Measurements from ENCODE around the gene GALNT2. TPM values are rescaled to one million over a fixed set of nuclear protein-coding genes. Genes with fewer than 3 reads are reported as not detected.
A peak's percentile ranks its signal among the peaks of the same experiment; 100 is the strongest.

Gene GALNT2
- total and polyA plus RNA-seq, 3 experiments from 2014 or later: 15.7 to 69.0 (median 65.6) TPM

DNA sequence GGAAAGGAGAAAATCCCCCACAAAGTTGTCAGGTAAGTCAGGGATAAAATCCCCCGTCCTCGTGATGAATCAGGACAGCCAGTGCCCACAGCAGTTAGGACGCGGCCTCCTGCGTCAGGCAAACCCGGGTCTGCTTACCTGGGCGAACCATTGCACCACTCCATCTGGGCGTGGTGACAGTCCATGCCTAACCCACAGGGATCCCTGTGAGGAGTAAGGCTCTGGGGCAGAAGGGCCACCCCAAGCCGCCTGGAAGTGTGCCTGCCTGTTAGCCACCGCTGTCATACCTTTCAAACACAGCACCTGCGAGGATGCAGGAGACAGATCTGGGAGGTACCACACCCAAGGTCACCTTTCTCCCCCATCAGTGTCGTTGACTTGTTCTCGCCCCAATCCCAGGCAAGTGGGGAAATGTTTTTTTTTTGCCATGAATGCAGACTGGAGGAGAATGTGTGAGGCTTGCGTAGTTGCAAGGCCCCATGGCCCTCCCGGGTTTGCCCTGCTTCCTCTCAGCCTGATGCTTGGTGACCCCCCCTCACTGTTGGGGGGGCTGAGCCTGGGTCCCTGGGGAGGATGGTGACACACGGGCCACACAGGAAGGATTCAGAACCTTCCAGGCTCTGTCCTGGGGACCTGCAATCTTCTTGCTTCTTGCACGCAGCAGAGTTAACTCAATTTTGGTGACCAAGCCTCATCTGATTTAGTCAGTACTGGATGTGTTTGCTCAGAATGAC, 252.1 kb downstream of the GALNT2 start:
- Mint-ChIP-seq H3K4me1 (no peaks in the 10 kb centered on the region), H3K9me3 (no peaks in the 10 kb centered on the region), H3K4me3 (no peak overlapping the region), H3K36me3 (no peaks in the 10 kb centered on the region), H3K27ac (no peak overlapping the region), H3K27me3 (peaks cover 0 to 9% of the 10 kb centered on the region in 2 donors)
- no peak overlapping the region for H3K4me3 ChIP-seq (ENCODE audit: low read length)
- ChIA-PET CTCF (interaction anchor here (1.3 to 2.1 kb wide), 2 partner anchors 8 to 9 kb away, joined by 4 to 5 read pairs; no protein-coding TSS in a partner anchor), POLR2A (no interaction called here)
- DNase-seq: no peak
- no peak overlapping the region for H3K27ac ChIP-seq (ENCODE audit: low read depth, low read length)
- no peaks in the 10 kb centered on the region for H3K4me1 ChIP-seq (ENCODE audit: insufficient read depth, low read length)
- H3K9me3 ChIP-seq (ENCODE audit: low read length): no peaks in the 10 kb centered on the region
- H3K27me3 ChIP-seq (ENCODE audit: insufficient read depth, low read length, poor library complexity, severe bottlenecking): no peaks in the 10 kb centered on the region
- H3K36me3 ChIP-seq (ENCODE audit: insufficient read depth, low read length): no peaks in the 10 kb centered on the region

DNA sequence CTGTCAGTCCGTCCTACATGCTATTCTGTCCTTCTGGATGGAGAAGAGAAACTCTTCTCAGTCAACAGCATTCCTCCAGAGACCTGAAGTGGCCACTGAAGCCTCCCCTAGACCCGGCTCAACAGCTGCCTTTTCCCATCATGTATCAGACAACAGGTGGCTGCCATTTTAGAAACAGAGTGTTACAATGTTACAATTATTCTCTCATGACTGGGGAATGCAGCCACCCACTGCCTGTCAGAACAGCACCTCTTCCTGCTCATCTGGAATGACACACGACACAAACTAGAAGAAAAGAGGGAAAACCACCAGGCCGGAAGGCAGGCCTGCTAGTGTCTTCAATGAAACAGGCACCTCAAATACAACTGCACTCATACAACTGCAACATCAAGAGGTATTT, 253.8 kb downstream of the GALNT2 start:
- H3K4me3 Mint-ChIP-seq: no peak overlapping the region
- no peak overlapping the region for H3K27ac Mint-ChIP-seq

DNA sequence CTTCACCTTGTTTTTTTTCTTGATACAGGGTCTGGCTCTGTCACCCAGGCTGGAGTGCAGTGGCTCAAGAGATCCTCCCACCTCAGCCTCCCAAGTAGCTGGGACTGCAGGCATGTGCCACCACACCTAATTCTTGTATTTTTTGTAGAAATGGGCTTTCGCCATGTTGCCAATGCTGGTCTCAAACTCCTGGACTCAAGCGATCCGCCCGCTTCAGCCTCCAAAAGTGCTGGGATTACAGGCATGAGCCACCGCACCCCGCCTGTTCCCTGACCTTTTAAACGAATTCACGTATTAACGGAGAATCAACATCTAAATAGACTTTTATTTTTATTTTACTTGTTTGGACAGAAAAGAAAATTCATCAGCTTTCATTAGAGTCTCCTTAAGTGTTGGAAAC, 254.3 kb downstream of the GALNT2 start:
- Histone ChIP-seq H3K36me3 (ENCODE audit: insufficient read depth, low read length) (no peaks in the 10 kb centered on the region), H3K9me3 (ENCODE audit: low read length) (no peaks in the 10 kb centered on the region), H3K4me1 (ENCODE audit: insufficient read depth, low read length) (no peaks in the 10 kb centered on the region), H3K27me3 (ENCODE audit: insufficient read depth, low read length, poor library complexity, severe bottlenecking) (no peaks in the 10 kb centered on the region), H3K27ac (ENCODE audit: low read depth, low read length) (no peak overlapping the region), H3K4me3 (ENCODE audit: low read length) (no peak overlapping the region)
- no peak overlapping the region for H3K4me3 Mint-ChIP-seq
- peaks cover 0 to 13% of the 10 kb centered on the region in 2 donors for H3K27me3 Mint-ChIP-seq
- no peaks in the 10 kb centered on the region for H3K9me3 Mint-ChIP-seq
- ChIA-PET POLR2A (no interaction called here), CTCF (interaction anchor here (2.1 kb wide), 1 partner anchor 10 kb away, joined by 5 read pairs; no protein-coding TSS in a partner anchor)
- H3K4me1 Mint-ChIP-seq: no peaks in the 10 kb centered on the region
- H3K36me3 Mint-ChIP-seq: no peaks in the 10 kb centered on the region
- peak overlapping the region in 1 of 8 donors; percentile 62 for H3K27ac Mint-ChIP-seq
- no peak for DNase-seq

More for the DNA sequence above, 253.8 kb downstream of the GALNT2 start:
- POLR2A ChIA-PET: no interaction called here
- Mint-ChIP-seq H3K9me3 (no peaks in the 10 kb centered on the region), H3K4me1 (no peaks in the 10 kb centered on the region), H3K36me3 (no peaks in the 10 kb centered on the region), H3K27me3 (peaks cover 0 to 13% of the 10 kb centered on the region in 2 donors)
- no peaks in the 10 kb centered on the region for H3K4me1 ChIP-seq (ENCODE audit: insufficient read depth, low read length)
- H3K27me3 ChIP-seq (ENCODE audit: insufficient read depth, low read length, poor library complexity, severe bottlenecking): no peaks in the 10 kb centered on the region
- CTCF ChIA-PET: interaction anchor here (2.1 kb wide), 1 partner anchor 10 kb away, joined by 5 read pairs; no protein-coding TSS in a partner anchor
- no peaks in the 10 kb centered on the region for H3K9me3 ChIP-seq (ENCODE audit: low read length)
- H3K4me3 ChIP-seq (ENCODE audit: low read length): no peak overlapping the region
- H3K36me3 ChIP-seq (ENCODE audit: insufficient read depth, low read length): no peaks in the 10 kb centered on the region
- no peak overlapping the region for H3K27ac ChIP-seq (ENCODE audit: low read depth, low read length)
- no peak for DNase-seq

DNA sequence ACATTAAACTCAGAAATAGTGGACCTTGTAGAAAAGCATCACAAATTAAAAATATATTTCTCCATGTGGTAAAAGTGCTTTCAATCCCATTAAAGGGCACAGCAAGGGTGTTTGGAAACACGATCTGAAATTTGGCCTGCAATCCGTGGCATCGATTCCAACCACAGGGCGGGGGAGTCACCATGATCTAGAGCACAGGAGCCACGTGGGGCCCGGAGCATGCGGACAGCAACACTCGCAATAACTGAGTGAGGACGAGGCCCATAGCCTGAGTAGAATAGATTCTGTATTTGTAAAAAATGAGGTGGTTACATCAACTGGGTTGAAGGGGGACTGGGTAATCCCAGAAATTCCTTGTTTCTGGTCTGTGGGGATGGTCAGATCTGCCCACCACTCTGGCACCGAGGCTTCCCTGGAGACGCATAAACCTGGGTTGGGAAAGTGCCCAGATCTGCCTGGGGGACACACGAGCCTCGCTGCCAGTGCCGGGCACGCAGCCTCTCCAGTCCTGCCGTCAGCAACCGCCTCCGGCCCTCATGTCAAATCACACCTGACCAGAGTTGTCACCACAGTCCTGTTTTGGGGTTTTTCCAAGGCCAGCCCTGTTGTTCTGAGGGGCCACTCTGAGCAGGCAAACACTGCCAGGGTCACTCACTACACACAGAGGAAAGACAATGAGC, 254.8 kb downstream of the GALNT2 start:
- no peak overlapping the region for H3K4me3 Mint-ChIP-seq
- ChIA-PET POLR2A (no interaction called here), CTCF (no interaction called here)
- no peaks in the 10 kb centered on the region for H3K4me1 ChIP-seq (ENCODE audit: insufficient read depth, low read length)
- no peak overlapping the region for H3K27ac Mint-ChIP-seq
- peaks cover 0 to 16% of the 10 kb centered on the region in 2 donors for H3K27me3 Mint-ChIP-seq
- H3K4me3 ChIP-seq (ENCODE audit: low read length): no peak overlapping the region
- no peaks in the 10 kb centered on the region for H3K4me1 Mint-ChIP-seq
- no peaks in the 10 kb centered on the region for H3K27me3 ChIP-seq (ENCODE audit: insufficient read depth, low read length, poor library complexity, severe bottlenecking)
- H3K27ac ChIP-seq (ENCODE audit: low read depth, low read length): no peak overlapping the region
- DNase-seq: no peak
- H3K9me3 ChIP-seq (ENCODE audit: low read length): no peaks in the 10 kb centered on the region
- no peaks in the 10 kb centered on the region for H3K9me3 Mint-ChIP-seq
- H3K36me3 ChIP-seq (ENCODE audit: insufficient read depth, low read length): no peaks in the 10 kb centered on the region
- no peaks in the 10 kb centered on the region for H3K36me3 Mint-ChIP-seq

DNA sequence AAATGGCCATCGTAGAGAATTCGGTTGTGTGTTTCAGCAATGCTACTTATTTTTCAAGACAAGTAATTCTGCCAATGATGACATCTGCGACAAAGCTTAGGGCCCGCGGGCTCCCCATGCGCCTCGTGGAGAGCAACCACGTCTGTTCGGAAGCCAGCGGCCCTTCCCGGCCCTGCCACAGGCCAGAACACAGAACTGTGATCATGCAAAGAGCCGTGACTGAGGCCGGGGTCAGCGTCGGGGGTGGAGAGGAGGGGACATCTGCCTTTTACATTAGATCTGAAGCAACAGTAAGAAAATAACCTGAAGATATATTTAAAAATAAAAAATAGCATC, 255.4 kb downstream of the GALNT2 start:
- H3K36me3 ChIP-seq (ENCODE audit: insufficient read depth, low read length): no peaks in the 10 kb centered on the region
- Mint-ChIP-seq H3K27ac (no peak overlapping the region), H3K36me3 (no peaks in the 10 kb centered on the region), H3K4me3 (no peak overlapping the region), H3K9me3 (no peaks in the 10 kb centered on the region), H3K27me3 (peaks cover 0 to 16% of the 10 kb centered on the region in 2 donors), H3K4me1 (no peaks in the 10 kb centered on the region)
- H3K27ac ChIP-seq (ENCODE audit: low read depth, low read length): no peak overlapping the region
- H3K4me3 ChIP-seq (ENCODE audit: low read length): no peak overlapping the region
- no peaks in the 10 kb centered on the region for H3K27me3 ChIP-seq (ENCODE audit: insufficient read depth, low read length, poor library complexity, severe bottlenecking)
- H3K4me1 ChIP-seq (ENCODE audit: insufficient read depth, low read length): no peaks in the 10 kb centered on the region
- no peaks in the 10 kb centered on the region for H3K9me3 ChIP-seq (ENCODE audit: low read length)
- CTCF ChIA-PET: no interaction called here
- POLR2A ChIA-PET: no interaction called here
- DNase-seq: no peak

DNA sequence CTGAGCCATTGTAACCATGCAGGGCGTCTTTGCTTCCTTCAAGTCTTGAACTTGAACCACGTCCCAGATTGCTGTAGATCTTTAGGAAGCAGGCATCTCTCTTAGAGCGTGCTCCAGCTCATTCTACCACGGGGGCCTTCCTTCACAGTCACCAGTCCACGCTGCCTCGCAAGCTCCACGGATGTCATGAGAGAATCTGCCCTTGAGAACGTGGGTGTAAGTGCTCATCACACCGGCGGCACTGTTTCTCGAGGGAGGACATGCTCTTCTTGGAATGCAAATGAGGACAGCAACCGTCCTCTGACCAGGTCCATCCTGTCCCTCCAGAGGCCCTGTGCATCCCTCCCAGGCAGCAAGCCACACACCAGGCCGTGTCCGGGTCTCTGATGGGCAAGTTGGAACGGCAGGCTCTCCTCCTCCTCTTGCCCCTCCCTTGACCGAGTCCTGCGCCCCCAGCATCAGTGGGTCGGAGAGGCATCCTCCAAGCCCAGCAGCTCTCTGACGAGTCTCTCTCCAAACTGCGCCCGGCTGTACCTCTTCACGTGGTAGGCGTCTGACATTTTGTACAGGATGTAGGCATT, 256.0 kb downstream of the GALNT2 start:
- H3K4me1 ChIP-seq (ENCODE audit: insufficient read depth, low read length): no peaks in the 10 kb centered on the region
- H3K9me3 ChIP-seq (ENCODE audit: low read length): no peaks in the 10 kb centered on the region
- H3K9me3 Mint-ChIP-seq: no peaks in the 10 kb centered on the region
- H3K27me3 ChIP-seq (ENCODE audit: insufficient read depth, low read length, poor library complexity, severe bottlenecking): no peaks in the 10 kb centered on the region
- no peak for DNase-seq
- H3K27ac ChIP-seq (ENCODE audit: low read depth, low read length): no peak overlapping the region
- H3K27ac Mint-ChIP-seq: peak overlapping the region in 1 of 8 donors; percentile 9
- ChIA-PET CTCF (no interaction called here), POLR2A (no interaction called here)
- peaks cover 0 to 20% of the 10 kb centered on the region in 2 donors for H3K27me3 Mint-ChIP-seq
- H3K4me3 ChIP-seq (ENCODE audit: low read length): no peak overlapping the region
- no peaks in the 10 kb centered on the region for H3K36me3 ChIP-seq (ENCODE audit: insufficient read depth, low read length)
- H3K36me3 Mint-ChIP-seq: no peaks in the 10 kb centered on the region
- H3K4me3 Mint-ChIP-seq: no peak overlapping the region
- peaks cover 1 to 4% (median 4%) of the 10 kb centered on the region in 3 donors for H3K4me1 Mint-ChIP-seq

DNA sequence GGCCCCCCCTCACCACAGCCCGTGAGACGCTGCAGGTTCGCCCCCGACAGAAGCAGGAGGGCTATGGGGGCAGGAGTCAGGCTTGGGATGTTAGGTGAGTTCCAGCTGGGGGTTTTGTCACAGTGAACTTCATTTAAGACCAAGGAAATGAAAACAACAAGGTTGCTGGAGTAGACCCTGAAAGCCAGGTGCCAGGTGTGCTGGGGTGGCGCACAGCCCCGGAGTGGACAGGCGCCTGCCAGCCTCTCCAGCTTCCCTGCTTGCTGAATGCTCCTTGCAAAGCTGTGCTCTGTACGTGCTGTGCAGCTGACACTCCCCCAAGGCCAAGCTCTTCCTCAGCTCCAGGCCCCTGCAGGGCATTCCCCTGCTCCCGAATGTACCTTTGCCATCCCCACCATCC, 256.6 kb downstream of the GALNT2 start:
- Histone ChIP-seq H3K9me3 (ENCODE audit: low read length) (no peaks in the 10 kb centered on the region), H3K27ac (ENCODE audit: low read depth, low read length) (no peak overlapping the region), H3K27me3 (ENCODE audit: insufficient read depth, low read length, poor library complexity, severe bottlenecking) (no peaks in the 10 kb centered on the region), H3K4me1 (ENCODE audit: insufficient read depth, low read length) (no peaks in the 10 kb centered on the region), H3K4me3 (ENCODE audit: low read length) (no peak overlapping the region), H3K36me3 (ENCODE audit: insufficient read depth, low read length) (no peaks in the 10 kb centered on the region)
- peaks cover 0 to 26% of the 10 kb centered on the region in 2 donors for H3K27me3 Mint-ChIP-seq
- no peak overlapping the region for H3K27ac Mint-ChIP-seq
- peaks cover 2 to 8% (median 6%) of the 10 kb centered on the region in 3 donors for H3K4me1 Mint-ChIP-seq
- DNase-seq: no peak
- H3K36me3 Mint-ChIP-seq: no peaks in the 10 kb centered on the region
- POLR2A ChIA-PET: no interaction called here
- no peak overlapping the region for H3K4me3 Mint-ChIP-seq
- CTCF ChIA-PET: no interaction called here
- H3K9me3 Mint-ChIP-seq: no peaks in the 10 kb centered on the region
